ENCODE measurements around the gene CDK5RAP2. TPM values are rescaled to one million over a fixed set of nuclear protein-coding genes. Genes with fewer than 3 reads are reported as not detected.

The CDK5RAP2 gene
- total RNA-seq, 2 experiments from 2014 or later: 75.3 to 75.9 TPM

GRCh38 chr9:120490888-120491595 is 88.9 kb downstream of the CDK5RAP2 start:
- no peak for DNase-seq

GRCh38 chr9:120486835-120487234 is 93.1 kb downstream of the CDK5RAP2 start:
- DNase-seq: no peak
- no peaks in the 10 kb centered on the region for H3K27me3 Mint-ChIP-seq
- no peak overlapping the region for H3K27ac Mint-ChIP-seq
- intact Hi-C loops (cut with micrococcal nuclease): no loop called here
- H3K4me1 Mint-ChIP-seq (ENCODE audit: low read depth): peaks cover 2% of the 10 kb centered on the region
- POLR2A ChIA-PET: no interaction called here
- H3K4me3 Mint-ChIP-seq: no peak overlapping the region
- CTCF ChIA-PET: interaction anchor here (0.7 kb wide), 1 partner anchor 166 kb away, joined by 3 read pairs; no protein-coding TSS in a partner anchor
- no peaks in the 10 kb centered on the region for H3K9me3 Mint-ChIP-seq
- H3K36me3 Mint-ChIP-seq: peaks cover 50% of the 10 kb centered on the region

More at GRCh38 chr9:120490888-120491595, 88.9 kb downstream of the CDK5RAP2 start:
- Mint-ChIP-seq H3K9me3 (peaks cover 2% of the 10 kb centered on the region), H3K27ac (no peak overlapping the region), H3K36me3 (peaks cover 38% of the 10 kb centered on the region), H3K4me3 (no peak overlapping the region), H3K27me3 (no peaks in the 10 kb centered on the region), H3K4me1 (ENCODE audit: low read depth) (peaks cover 2% of the 10 kb centered on the region)
- POLR2A ChIA-PET: no interaction called here
- intact Hi-C loops (cut with micrococcal nuclease): no loop called here
- CTCF ChIA-PET: no interaction called here

- Mint-ChIP-seq H3K4me1 (ENCODE audit: low read depth) (peaks cover 2% of the 10 kb centered on the region), H3K9me3 (no peaks in the 10 kb centered on the region), H3K27ac (no peak overlapping the region), H3K36me3 (peaks cover 52% of the 10 kb centered on the region), H3K27me3 (no peaks in the 10 kb centered on the region), H3K4me3 (no peak overlapping the region)
- intact Hi-C loops (cut with micrococcal nuclease): no loop called here
- no peak for DNase-seq
- ChIA-PET CTCF (interaction anchor here (0.7 kb wide), 1 partner anchor 166 kb away, joined by 3 read pairs; no protein-coding TSS in a partner anchor), POLR2A (no interaction called here)
Observed at GRCh38 chr9:120486347-120486746, 93.6 kb downstream of the CDK5RAP2 start.

GRCh38 chr9:120485788-120486187 is 94.2 kb downstream of the CDK5RAP2 start:
- no peaks in the 10 kb centered on the region for H3K4me1 Mint-ChIP-seq (ENCODE audit: low read depth)
- intact Hi-C loops (cut with micrococcal nuclease): no loop called here
- no peaks in the 10 kb centered on the region for H3K9me3 Mint-ChIP-seq
- DNase-seq: no peak
- no peaks in the 10 kb centered on the region for H3K27me3 Mint-ChIP-seq
- CTCF ChIA-PET: no interaction called here
- POLR2A ChIA-PET: interaction anchor here (0.7 kb wide), 1 partner anchor 102 kb away, joined by 3 read pairs; no protein-coding TSS in a partner anchor
- H3K36me3 Mint-ChIP-seq: peaks cover 49% of the 10 kb centered on the region
- H3K27ac Mint-ChIP-seq: no peak overlapping the region
- H3K4me3 Mint-ChIP-seq: no peak overlapping the region

- Mint-ChIP-seq H3K4me1 (ENCODE audit: low read depth) (no peaks in the 10 kb centered on the region), H3K9me3 (no peaks in the 10 kb centered on the region), H3K27ac (no peak overlapping the region), H3K4me3 (no peak overlapping the region), H3K36me3 (peaks cover 38% of the 10 kb centered on the region), H3K27me3 (no peaks in the 10 kb centered on the region)
- intact Hi-C loops (cut with micrococcal nuclease): no loop called here
- no peak for DNase-seq
- POLR2A ChIA-PET: no interaction called here
- CTCF ChIA-PET: no interaction called here
Observed at GRCh38 chr9:120484162-120484561, 95.8 kb downstream of the CDK5RAP2 start.

GRCh38 chr9:120482424-120483186 is 97.4 kb downstream of the CDK5RAP2 start:
- Mint-ChIP-seq H3K27me3 (no peaks in the 10 kb centered on the region), H3K4me1 (ENCODE audit: low read depth) (no peaks in the 10 kb centered on the region), H3K36me3 (peaks cover 41% of the 10 kb centered on the region), H3K4me3 (no peak overlapping the region), H3K27ac (no peak overlapping the region), H3K9me3 (no peaks in the 10 kb centered on the region)
- ChIA-PET CTCF (no interaction called here), POLR2A (no interaction called here)
- no peak for DNase-seq
- intact Hi-C loops (cut with micrococcal nuclease): no loop called here

GRCh38 chr9:120481846-120482245 is 98.1 kb downstream of the CDK5RAP2 start:
- no peak overlapping the region for H3K27ac Mint-ChIP-seq
- H3K36me3 Mint-ChIP-seq: peaks cover 43% of the 10 kb centered on the region
- H3K4me3 Mint-ChIP-seq: no peak overlapping the region
- no peaks in the 10 kb centered on the region for H3K9me3 Mint-ChIP-seq
- no peaks in the 10 kb centered on the region for H3K27me3 Mint-ChIP-seq
- ChIA-PET CTCF (interaction anchor here (0.7 kb wide), 1 partner anchor 1606 kb away, joined by 3 read pairs; no protein-coding TSS in a partner anchor), POLR2A (no interaction called here)
- DNase-seq: no peak
- no peaks in the 10 kb centered on the region for H3K4me1 Mint-ChIP-seq (ENCODE audit: low read depth)
- intact Hi-C loops (cut with micrococcal nuclease): no loop called here

GRCh38 chr9:120481248-120481647 is 98.7 kb downstream of the CDK5RAP2 start:
- Mint-ChIP-seq H3K27me3 (no peaks in the 10 kb centered on the region), H3K4me1 (ENCODE audit: low read depth) (no peaks in the 10 kb centered on the region), H3K27ac (no peak overlapping the region), H3K36me3 (peaks cover 40% of the 10 kb centered on the region), H3K9me3 (no peaks in the 10 kb centered on the region), H3K4me3 (no peak overlapping the region)
- no peak for DNase-seq
- ChIA-PET CTCF (no interaction called here), POLR2A (no interaction called here)
- intact Hi-C loops (cut with micrococcal nuclease): no loop called here

- intact Hi-C loops (cut with micrococcal nuclease): no loop called here
- Mint-ChIP-seq H3K27me3 (no peaks in the 10 kb centered on the region), H3K36me3 (peaks cover 40% of the 10 kb centered on the region), H3K9me3 (no peaks in the 10 kb centered on the region), H3K4me1 (ENCODE audit: low read depth) (no peaks in the 10 kb centered on the region), H3K27ac (no peak overlapping the region), H3K4me3 (no peak overlapping the region)
- DNase-seq: no peak
- ChIA-PET POLR2A (no interaction called here), CTCF (no interaction called here)
Observed at GRCh38 chr9:120480707-120481106, 99.3 kb downstream of the CDK5RAP2 start.

- Mint-ChIP-seq H3K36me3 (peaks cover 46% of the 10 kb centered on the region), H3K27me3 (no peaks in the 10 kb centered on the region), H3K27ac (no peak overlapping the region), H3K4me3 (no peak overlapping the region), H3K9me3 (no peaks in the 10 kb centered on the region), H3K4me1 (ENCODE audit: low read depth) (peaks cover 2% of the 10 kb centered on the region)
- ChIA-PET CTCF (interaction anchor here (0.7 to 1.8 kb wide), 4 partner anchors 22 to 56 kb away, joined by 3 to 8 read pairs (median 5); no protein-coding TSS in a partner anchor), POLR2A (no interaction called here)
- DNase-seq: no peak
- intact Hi-C loops (cut with micrococcal nuclease): no loop called here
Observed at GRCh38 chr9:120478208-120478607, 101.8 kb downstream of the CDK5RAP2 start.

- no peaks in the 10 kb centered on the region for H3K27me3 Mint-ChIP-seq
- no peak overlapping the region for H3K4me3 Mint-ChIP-seq
- ChIA-PET CTCF (interaction anchor here (0.6 to 1.8 kb wide), 14 partner anchors 9 to 351 kb away, joined by 3 to 8 read pairs (median 3); no protein-coding TSS in a partner anchor), POLR2A (no interaction called here)
- DNase-seq: peak; percentile 42
- intact Hi-C loops (cut with micrococcal nuclease): no loop called here
- H3K9me3 Mint-ChIP-seq: no peaks in the 10 kb centered on the region
- peaks cover 40% of the 10 kb centered on the region for H3K36me3 Mint-ChIP-seq
- H3K27ac Mint-ChIP-seq: no peak overlapping the region
- peaks cover 2% of the 10 kb centered on the region for H3K4me1 Mint-ChIP-seq (ENCODE audit: low read depth)
Observed at GRCh38 chr9:120477534-120478001, 102.4 kb downstream of the CDK5RAP2 start.

- peaks cover 2% of the 10 kb centered on the region for H3K4me1 Mint-ChIP-seq (ENCODE audit: low read depth)
- no peaks in the 10 kb centered on the region for H3K27me3 Mint-ChIP-seq
- POLR2A ChIA-PET: no interaction called here
- H3K36me3 Mint-ChIP-seq: peaks cover 44% of the 10 kb centered on the region
- intact Hi-C loops (cut with micrococcal nuclease): no loop called here
- H3K9me3 Mint-ChIP-seq: no peaks in the 10 kb centered on the region
- H3K27ac Mint-ChIP-seq: no peak overlapping the region
- CTCF ChIA-PET: no interaction called here
- no peak overlapping the region for H3K4me3 Mint-ChIP-seq
- DNase-seq: no peak
Observed at GRCh38 chr9:120475341-120475740, 104.6 kb downstream of the CDK5RAP2 start.
